ENCODE data around the gene MLX. TPM values are rescaled to one million over a fixed set of nuclear protein-coding genes. Genes with fewer than 3 reads are reported as not detected.

Gene MLX
- total RNA-seq, 1 experiment from 2014 or later: 42.4 TPM

DNA sequence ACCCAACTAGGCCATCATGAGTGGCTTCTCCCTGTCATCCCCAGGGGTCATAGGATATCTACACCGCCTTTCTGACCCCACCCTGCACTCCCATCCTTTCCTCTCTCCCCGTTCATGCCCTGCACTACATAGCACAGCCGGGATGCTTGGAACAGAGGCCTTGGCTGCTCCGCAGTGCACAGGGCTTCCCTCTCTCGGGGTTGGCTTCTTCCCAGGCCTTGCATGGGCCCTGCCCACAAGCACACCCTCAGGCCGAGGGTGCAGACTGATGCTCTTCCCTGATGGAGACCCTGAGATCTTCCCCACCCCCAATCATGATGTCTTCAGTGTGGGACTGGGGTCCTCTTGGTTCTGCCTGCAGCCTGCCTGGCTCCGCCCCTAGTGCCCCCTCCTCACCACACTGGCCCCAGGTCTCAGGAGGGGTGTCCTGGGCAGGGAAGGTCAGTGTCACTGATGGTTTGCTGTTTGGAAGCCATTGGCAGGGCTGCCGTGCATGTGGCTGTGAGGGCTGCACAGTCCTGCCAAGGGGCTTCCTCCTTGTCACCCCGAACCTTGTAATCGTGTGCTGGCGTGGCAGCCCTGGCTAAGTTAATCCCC lies 45.1 kb upstream of the MLX start:
- peaks cover 5% of the 10 kb centered on the region for H3K4me1 ChIP-seq (ENCODE audit: low read length)
- H2AFZ ChIP-seq (ENCODE audit: low read length): no peak overlapping the region
- H3K27ac ChIP-seq (ENCODE audit: low read length): no peak overlapping the region
- no peaks in the 10 kb centered on the region for H3K9me2 ChIP-seq (replicated peaks; ENCODE audit: insufficient read depth, low read length)
- H4K20me1 ChIP-seq (ENCODE audit: insufficient read depth, low read depth, low read length): no peaks in the 10 kb centered on the region
- no peaks in the 10 kb centered on the region for H3K79me2 ChIP-seq (ENCODE audit: low read length)
- H3K4me2 ChIP-seq (ENCODE audit: low read depth, low read length, poor library complexity, severe bottlenecking): no peak overlapping the region
- no peak overlapping the region for H3K4me3 ChIP-seq (ENCODE audit: low read length)
- DNase-seq: no peak
- no peaks in the 10 kb centered on the region for H3K9me3 ChIP-seq (ENCODE audit: low read length)
- H3K27me3 ChIP-seq (ENCODE audit: low read length): no peaks in the 10 kb centered on the region
- H3K9ac ChIP-seq (ENCODE audit: low read length): no peak overlapping the region
- no peaks in the 10 kb centered on the region for H3K36me3 ChIP-seq (ENCODE audit: insufficient read depth, low read length)

- Histone ChIP-seq H3K4me1 (ENCODE audit: low read length) (peaks cover 5% of the 10 kb centered on the region), H3K27me3 (ENCODE audit: low read length) (no peaks in the 10 kb centered on the region), H3K9me2 (replicated peaks; ENCODE audit: insufficient read depth, low read length) (no peaks in the 10 kb centered on the region), H3K9ac (ENCODE audit: low read length) (no peak overlapping the region), H3K4me3 (ENCODE audit: low read length) (no peak overlapping the region), H3K9me3 (ENCODE audit: low read length) (no peaks in the 10 kb centered on the region), H3K4me2 (ENCODE audit: low read depth, low read length, poor library complexity, severe bottlenecking) (no peak overlapping the region), H2AFZ (ENCODE audit: low read length) (no peak overlapping the region), H3K79me2 (ENCODE audit: low read length) (no peaks in the 10 kb centered on the region), H3K36me3 (ENCODE audit: insufficient read depth, low read length) (no peaks in the 10 kb centered on the region), H3K27ac (ENCODE audit: low read length) (no peak overlapping the region), H4K20me1 (ENCODE audit: insufficient read depth, low read depth, low read length) (no peaks in the 10 kb centered on the region)
- no peak for DNase-seq
Observed at GRCh38 chr17:42522263-42522790, 44.6 kb upstream of the MLX start.

DNA sequence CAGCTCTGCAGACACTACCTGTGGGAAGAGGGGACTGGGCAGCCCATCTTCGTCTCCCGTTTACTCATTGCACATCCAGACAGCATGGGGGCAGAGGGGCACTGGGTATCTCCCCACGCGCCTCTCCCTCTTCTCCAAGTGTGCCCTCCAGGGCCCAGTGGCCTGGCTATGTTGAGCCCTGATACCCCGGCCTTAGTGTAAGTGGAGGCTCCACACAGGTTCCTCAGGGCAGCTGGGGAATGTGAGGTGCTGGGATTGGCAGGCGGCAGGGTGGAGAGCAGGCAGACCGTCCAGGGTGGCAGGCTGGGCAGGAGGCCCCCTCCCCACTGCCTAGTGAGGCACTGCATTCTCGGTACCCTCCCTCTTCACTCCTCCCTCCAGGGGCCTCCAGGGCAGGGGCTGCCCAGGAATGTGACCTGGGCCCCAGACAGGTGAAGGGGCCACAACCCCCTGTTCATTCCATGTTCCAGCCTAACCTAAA lies 44.1 kb upstream of the MLX start:
- Histone ChIP-seq H3K36me3 (ENCODE audit: insufficient read depth, low read length) (no peaks in the 10 kb centered on the region), H3K9ac (ENCODE audit: low read length) (no peak overlapping the region), H3K4me1 (ENCODE audit: low read length) (peaks cover 5% of the 10 kb centered on the region), H3K9me3 (ENCODE audit: low read length) (no peaks in the 10 kb centered on the region), H3K27me3 (ENCODE audit: low read length) (no peaks in the 10 kb centered on the region), H3K9me2 (replicated peaks; ENCODE audit: insufficient read depth, low read length) (no peaks in the 10 kb centered on the region), H4K20me1 (ENCODE audit: insufficient read depth, low read depth, low read length) (no peaks in the 10 kb centered on the region), H3K4me3 (ENCODE audit: low read length) (no peak overlapping the region), H2AFZ (ENCODE audit: low read length) (no peak overlapping the region), H3K27ac (ENCODE audit: low read length) (no peak overlapping the region), H3K79me2 (ENCODE audit: low read length) (no peaks in the 10 kb centered on the region), H3K4me2 (ENCODE audit: low read depth, low read length, poor library complexity, severe bottlenecking) (no peak overlapping the region)
- no peak for DNase-seq

GRCh38 chr17:42525221-42525620 lies 41.7 kb upstream of the MLX start:
- Histone ChIP-seq H3K4me2 (ENCODE audit: low read depth, low read length, poor library complexity, severe bottlenecking) (no peak overlapping the region), H3K9me3 (ENCODE audit: low read length) (no peaks in the 10 kb centered on the region), H3K4me3 (ENCODE audit: low read length) (no peak overlapping the region), H2AFZ (ENCODE audit: low read length) (no peak overlapping the region), H3K9me2 (replicated peaks; ENCODE audit: insufficient read depth, low read length) (no peaks in the 10 kb centered on the region), H3K27ac (ENCODE audit: low read length) (no peak overlapping the region), H3K27me3 (ENCODE audit: low read length) (no peaks in the 10 kb centered on the region), H3K36me3 (ENCODE audit: insufficient read depth, low read length) (no peaks in the 10 kb centered on the region), H4K20me1 (ENCODE audit: insufficient read depth, low read depth, low read length) (no peaks in the 10 kb centered on the region), H3K79me2 (ENCODE audit: low read length) (no peaks in the 10 kb centered on the region), H3K4me1 (ENCODE audit: low read length) (peaks cover 11% of the 10 kb centered on the region), H3K9ac (ENCODE audit: low read length) (no peak overlapping the region)
- DNase-seq: no peak

DNA sequence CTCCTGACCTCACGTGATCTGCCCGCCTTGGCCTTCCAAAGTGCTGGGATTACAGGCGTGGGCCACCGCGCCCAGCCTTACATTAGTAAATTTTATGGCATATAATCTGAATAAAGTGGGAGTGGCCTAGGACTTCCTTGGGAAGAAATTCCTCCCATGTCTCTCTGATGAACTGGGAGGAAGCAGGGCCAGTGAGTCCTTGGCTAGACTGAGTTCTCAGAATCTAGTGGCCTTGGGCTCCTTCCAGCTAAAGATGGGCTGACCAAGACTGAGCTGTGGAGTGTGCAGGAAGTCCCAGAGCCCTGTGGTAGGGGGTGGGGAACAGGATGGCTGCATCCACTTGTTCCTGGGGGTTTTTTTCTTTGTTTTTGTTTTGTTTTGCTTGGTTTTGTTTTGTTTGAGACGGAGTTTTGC lies 40.9 kb upstream of the MLX start:
- Histone ChIP-seq H3K4me2 (ENCODE audit: low read depth, low read length, poor library complexity, severe bottlenecking) (no peak overlapping the region), H4K20me1 (ENCODE audit: insufficient read depth, low read depth, low read length) (no peaks in the 10 kb centered on the region), H3K4me1 (ENCODE audit: low read length) (peaks cover 15% of the 10 kb centered on the region), H3K9me2 (replicated peaks; ENCODE audit: insufficient read depth, low read length) (no peaks in the 10 kb centered on the region), H3K9ac (ENCODE audit: low read length) (no peak overlapping the region), H3K27me3 (ENCODE audit: low read length) (no peaks in the 10 kb centered on the region), H3K9me3 (ENCODE audit: low read length) (no peaks in the 10 kb centered on the region), H3K27ac (ENCODE audit: low read length) (no peak overlapping the region), H3K4me3 (ENCODE audit: low read length) (no peak overlapping the region), H2AFZ (ENCODE audit: low read length) (no peak overlapping the region), H3K36me3 (ENCODE audit: insufficient read depth, low read length) (no peaks in the 10 kb centered on the region), H3K79me2 (ENCODE audit: low read length) (no peaks in the 10 kb centered on the region)
- DNase-seq: no peak

GRCh38 chr17:42527932-42528331 lies 39.0 kb upstream of the MLX start:
- Histone ChIP-seq H4K20me1 (ENCODE audit: insufficient read depth, low read depth, low read length) (no peaks in the 10 kb centered on the region), H2AFZ (ENCODE audit: low read length) (no peak overlapping the region), H3K36me3 (ENCODE audit: insufficient read depth, low read length) (no peaks in the 10 kb centered on the region), H3K27me3 (ENCODE audit: low read length) (no peaks in the 10 kb centered on the region), H3K9me2 (replicated peaks; ENCODE audit: insufficient read depth, low read length) (no peaks in the 10 kb centered on the region), H3K9ac (ENCODE audit: low read length) (no peak overlapping the region), H3K4me1 (ENCODE audit: low read length) (peaks cover 18% of the 10 kb centered on the region), H3K4me3 (ENCODE audit: low read length) (no peak overlapping the region), H3K79me2 (ENCODE audit: low read length) (no peaks in the 10 kb centered on the region), H3K4me2 (ENCODE audit: low read depth, low read length, poor library complexity, severe bottlenecking) (no peak overlapping the region), H3K27ac (ENCODE audit: low read length) (no peak overlapping the region), H3K9me3 (ENCODE audit: low read length) (no peaks in the 10 kb centered on the region)
- DNase-seq: no peak

DNA sequence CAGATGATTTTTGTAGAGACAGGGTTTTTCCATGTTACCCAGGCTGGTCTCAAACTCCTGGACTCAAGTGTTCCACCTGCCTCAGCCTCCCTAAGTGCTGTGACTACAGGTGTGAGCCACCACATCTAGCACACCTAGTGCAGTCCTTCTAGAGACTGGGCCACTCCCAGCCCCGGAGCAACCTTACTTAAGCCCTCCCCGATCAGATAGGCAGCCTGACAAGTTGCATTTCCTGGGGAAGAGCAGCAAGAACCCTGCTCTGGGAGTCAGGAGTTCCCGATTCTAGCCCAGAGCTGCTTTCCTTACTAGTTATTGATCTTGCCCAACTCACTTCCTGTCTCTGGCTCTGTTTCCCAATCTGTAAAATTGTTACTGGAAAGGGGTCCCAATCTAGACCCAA lies 37.8 kb upstream of the MLX start:
- Histone ChIP-seq H3K4me3 (ENCODE audit: low read length) (no peak overlapping the region), H3K36me3 (ENCODE audit: insufficient read depth, low read length) (no peaks in the 10 kb centered on the region), H3K9me3 (ENCODE audit: low read length) (no peaks in the 10 kb centered on the region), H3K4me2 (ENCODE audit: low read depth, low read length, poor library complexity, severe bottlenecking) (no peak overlapping the region), H3K27ac (ENCODE audit: low read length) (no peak overlapping the region), H4K20me1 (ENCODE audit: insufficient read depth, low read depth, low read length) (no peaks in the 10 kb centered on the region), H3K27me3 (ENCODE audit: low read length) (no peaks in the 10 kb centered on the region), H3K4me1 (ENCODE audit: low read length) (peaks cover 17% of the 10 kb centered on the region), H2AFZ (ENCODE audit: low read length) (no peak overlapping the region), H3K9ac (ENCODE audit: low read length) (no peak overlapping the region), H3K79me2 (ENCODE audit: low read length) (no peaks in the 10 kb centered on the region), H3K9me2 (replicated peaks; ENCODE audit: insufficient read depth, low read length) (no peaks in the 10 kb centered on the region)
- DNase-seq: no peak

DNA sequence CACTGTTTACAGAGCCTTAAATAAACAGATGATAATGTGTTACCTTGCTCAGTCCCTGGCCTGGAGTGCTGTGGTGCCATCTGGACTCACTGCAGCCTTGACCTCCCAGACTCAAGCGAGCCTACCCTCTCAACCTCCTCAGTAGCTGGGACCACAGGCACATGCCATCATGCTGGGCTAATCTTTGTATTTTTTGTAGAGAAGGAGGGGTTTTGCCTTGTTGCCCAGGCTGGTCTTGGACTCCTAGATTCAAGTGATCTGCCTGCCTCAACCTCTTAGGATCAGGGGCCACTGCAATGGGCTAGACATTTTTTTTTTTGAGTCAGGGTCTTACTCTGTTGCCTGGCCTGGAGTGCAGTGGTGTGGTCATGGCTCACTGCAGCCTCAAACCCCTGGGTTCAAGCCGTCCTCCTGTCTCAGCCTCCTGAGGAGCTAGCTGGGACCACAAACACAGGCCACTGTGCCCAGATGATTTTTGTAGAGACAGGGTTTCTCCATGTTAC lies 35.9 kb upstream of the MLX start:
- no peaks in the 10 kb centered on the region for H3K9me2 ChIP-seq (replicated peaks; ENCODE audit: insufficient read depth, low read length)
- H3K27ac ChIP-seq (ENCODE audit: low read length): no peak overlapping the region
- H3K9ac ChIP-seq (ENCODE audit: low read length): no peak overlapping the region
- no peak overlapping the region for H2AFZ ChIP-seq (ENCODE audit: low read length)
- H3K9me3 ChIP-seq (ENCODE audit: low read length): no peaks in the 10 kb centered on the region
- no peaks in the 10 kb centered on the region for H3K27me3 ChIP-seq (ENCODE audit: low read length)
- H3K79me2 ChIP-seq (ENCODE audit: low read length): no peaks in the 10 kb centered on the region
- no peak overlapping the region for H3K4me2 ChIP-seq (ENCODE audit: low read depth, low read length, poor library complexity, severe bottlenecking)
- no peaks in the 10 kb centered on the region for H4K20me1 ChIP-seq (ENCODE audit: insufficient read depth, low read depth, low read length)
- H3K36me3 ChIP-seq (ENCODE audit: insufficient read depth, low read length): no peaks in the 10 kb centered on the region
- H3K4me1 ChIP-seq (ENCODE audit: low read length): peaks cover 24% of the 10 kb centered on the region
- H3K4me3 ChIP-seq (ENCODE audit: low read length): no peak overlapping the region
- DNase-seq: no peak

Data from Karpas-422 (cell line).